GM21390 (cell line): ENCODE measurements around the gene SPDYC.

Experiments
- ATAC-seq: cut with Tn5 transposase; IDR thresholded peaks from one replicate; pipeline ENCODE4 v1.9.1; 2021; ENCODE audit not compliant: unreplicated experiment

The SPDYC gene

GRCh38 chr11:65205602-65205967 lies 35.6 kb downstream of the SPDYC start:
- ATAC-seq, result no peak

GRCh38 chr11:65206441-65206841 lies 36.4 kb downstream of the SPDYC start:
- ATAC-seq, result no peak

- ATAC-seq, result no peak
Observed at GRCh38 chr11:65206901-65207300, 36.9 kb downstream of the SPDYC start.

GRCh38 chr11:65207918-65208784 lies 38.1 kb downstream of the SPDYC start:
- ATAC-seq, result no peak

GRCh38 chr11:65208785-65209710 lies 39.0 kb downstream of the SPDYC start:
- ATAC-seq, result no peak

- no peak for ATAC-seq
Observed at GRCh38 chr11:65209711-65210360, 39.8 kb downstream of the SPDYC start.

GRCh38 chr11:65210361-65210731 lies 40.3 kb downstream of the SPDYC start:
- ATAC-seq, result no peak

GRCh38 chr11:65210748-65211147 lies 40.7 kb downstream of the SPDYC start:
- no peak for ATAC-seq

- no peak for ATAC-seq
Observed at GRCh38 chr11:65211293-65212105, 41.5 kb downstream of the SPDYC start.

- no peak for ATAC-seq
Observed at GRCh38 chr11:65212226-65212801, 42.3 kb downstream of the SPDYC start.

GRCh38 chr11:65213322-65214211 lies 43.5 kb downstream of the SPDYC start:
- ATAC-seq, result no peak

- no peak for ATAC-seq
Observed at GRCh38 chr11:65214212-65214845, 44.3 kb downstream of the SPDYC start.

- no peak for ATAC-seq
Observed at GRCh38 chr11:65215441-65216076, 45.5 kb downstream of the SPDYC start.

GRCh38 chr11:65216830-65217229 lies 46.8 kb downstream of the SPDYC start:
- ATAC-seq, result no peak

- ATAC-seq, result no peak
Observed at GRCh38 chr11:65217441-65218423, 47.7 kb downstream of the SPDYC start.

- no peak for ATAC-seq
Observed at GRCh38 chr11:65218446-65218845, 48.4 kb downstream of the SPDYC start.

- no peak for ATAC-seq
Observed at GRCh38 chr11:65219930-65220213, 49.8 kb downstream of the SPDYC start.
